Raji (cell line): ENCODE data around the gene COMMD7.

Experiments
- POLR2A ChIP-seq: IDR thresholded peaks from 2 replicates; pipeline ENCODE4 v1.6.1; 2011; ENCODE audit warnings: low read depth, low read length, control low read depth; ENCODE audit not compliant: insufficient read depth

COMMD7 gene

GRCh38 chr20:32743237-32744112, at the start of gene COMMD7:
Gene COMMD7 (minus strand): TSS chr20:32743467. CDS start chr20:32743391, 76 bp downstream.
- TF ChIP-seq POLR2A = peak; percentile 97

DNA sequence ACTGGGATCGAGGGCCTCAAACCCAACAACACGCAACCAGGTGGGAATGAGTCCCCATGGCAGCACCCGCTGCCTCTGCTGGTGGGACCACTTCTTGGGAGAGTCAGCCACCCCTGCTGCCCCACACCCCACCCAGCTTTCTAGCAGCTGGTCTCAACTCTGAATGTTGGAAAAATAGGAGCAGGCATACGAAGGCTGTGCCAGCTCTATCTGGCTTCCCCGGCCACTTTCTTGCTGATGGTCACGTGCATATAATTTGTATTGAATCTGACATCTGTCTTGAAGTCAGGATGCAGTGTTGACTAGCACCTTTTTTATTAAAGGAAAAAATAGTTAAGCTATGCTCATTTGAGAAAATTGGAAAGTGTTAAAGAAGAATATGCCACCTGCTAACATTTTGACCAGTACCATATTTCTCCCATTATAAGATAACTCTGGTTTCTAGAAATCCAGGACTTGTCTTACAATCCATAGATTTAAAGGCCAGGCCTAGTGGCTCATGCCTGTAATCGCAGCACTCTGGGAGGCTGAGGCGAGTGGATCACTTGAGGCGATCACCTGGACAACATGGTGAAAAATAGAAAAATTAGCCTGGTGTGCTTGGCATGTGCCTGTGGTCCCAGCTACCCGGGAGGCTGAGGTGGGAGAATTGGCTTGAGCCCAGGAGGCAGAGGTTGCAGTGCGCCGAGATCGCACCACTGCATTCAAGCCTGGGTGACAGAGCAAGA, 49.6 kb upstream of the COMMD7 start:
- no peak for TF ChIP-seq POLR2A

GRCh38 chr20:32792316-32792715, 49.0 kb upstream of the COMMD7 start:
- no peak for TF ChIP-seq POLR2A

- no peak for TF ChIP-seq POLR2A
Observed at GRCh38 chr20:32790751-32791057, 47.4 kb upstream of the COMMD7 start.

DNA sequence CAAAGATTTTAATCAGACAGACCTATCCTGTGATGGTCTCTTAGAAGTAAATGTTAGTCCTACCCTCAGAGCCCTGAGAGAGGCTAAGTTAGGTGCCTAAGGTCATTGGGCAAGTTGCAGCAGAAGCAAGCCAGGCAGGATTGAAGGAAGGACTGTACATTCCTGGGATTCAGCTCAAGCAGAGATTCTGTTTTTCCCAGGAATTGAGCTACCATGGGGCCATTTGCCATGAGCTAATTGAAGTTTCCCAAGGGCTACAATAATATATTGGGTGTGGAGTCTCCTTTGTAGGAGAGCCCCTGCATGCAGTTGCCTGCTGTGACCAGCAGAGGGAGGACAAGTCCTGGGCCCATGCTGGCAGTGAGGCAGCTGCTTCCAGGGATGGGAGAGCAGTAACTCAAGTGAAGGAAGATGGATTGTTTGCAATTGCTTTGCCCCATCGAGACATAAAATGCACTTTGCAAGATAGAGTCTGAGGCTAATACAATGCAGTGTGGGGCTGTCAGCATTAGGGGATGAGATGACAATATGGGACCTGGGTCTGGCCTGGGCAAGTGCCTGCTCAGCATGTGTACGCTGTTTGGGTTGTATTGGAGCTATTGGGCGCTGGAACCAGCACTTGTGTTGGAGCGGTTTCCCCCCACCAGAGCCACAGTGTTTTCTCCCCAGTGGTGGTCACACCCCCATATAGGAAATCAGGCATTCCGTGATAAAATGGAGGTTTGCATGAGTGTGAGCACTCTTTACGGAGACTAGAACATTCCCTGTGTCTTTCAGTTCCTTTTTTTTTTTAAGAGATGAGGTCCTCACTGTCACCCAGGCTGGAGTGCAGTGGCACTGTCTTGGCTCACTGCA, 46.9 kb upstream of the COMMD7 start:
- no peak for TF ChIP-seq POLR2A

GRCh38 chr20:32787168-32787567, 43.9 kb upstream of the COMMD7 start:
- TF ChIP-seq POLR2A = no peak

DNA sequence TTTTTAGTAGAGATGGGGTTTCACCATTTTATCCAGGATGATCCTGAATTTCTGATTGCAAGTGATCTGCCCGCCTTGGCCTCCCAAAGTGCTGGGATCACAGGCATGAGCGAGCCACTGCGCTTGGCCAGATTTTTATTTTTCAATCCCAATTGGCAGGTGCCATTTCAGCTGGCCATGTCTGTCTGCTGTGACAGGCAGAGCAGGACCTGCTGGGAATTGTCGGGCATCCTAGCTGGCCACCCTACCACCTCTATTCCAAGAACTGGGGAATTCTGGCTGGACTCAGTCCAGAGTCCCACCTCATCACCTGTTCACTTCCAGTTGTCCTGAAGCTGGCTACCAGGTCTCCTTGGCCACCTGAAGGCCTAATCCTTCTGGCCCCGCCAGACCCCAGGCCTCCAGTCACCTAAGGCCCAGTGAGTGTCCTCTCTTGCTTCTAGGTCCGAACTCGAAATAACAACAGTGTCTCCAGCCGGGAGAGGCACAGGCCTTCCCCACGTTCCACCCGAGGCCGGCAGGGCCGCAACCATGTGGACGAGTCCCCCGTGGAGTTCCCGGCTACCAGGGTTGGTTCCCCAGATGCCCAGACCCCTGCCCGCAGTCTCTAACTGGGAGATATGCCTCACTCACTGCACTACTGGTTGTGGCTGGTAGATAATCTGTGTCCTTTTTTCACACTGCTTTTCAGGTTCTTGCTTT, 42.9 kb upstream of the COMMD7 start:
- TF ChIP-seq POLR2A = no peak

DNA sequence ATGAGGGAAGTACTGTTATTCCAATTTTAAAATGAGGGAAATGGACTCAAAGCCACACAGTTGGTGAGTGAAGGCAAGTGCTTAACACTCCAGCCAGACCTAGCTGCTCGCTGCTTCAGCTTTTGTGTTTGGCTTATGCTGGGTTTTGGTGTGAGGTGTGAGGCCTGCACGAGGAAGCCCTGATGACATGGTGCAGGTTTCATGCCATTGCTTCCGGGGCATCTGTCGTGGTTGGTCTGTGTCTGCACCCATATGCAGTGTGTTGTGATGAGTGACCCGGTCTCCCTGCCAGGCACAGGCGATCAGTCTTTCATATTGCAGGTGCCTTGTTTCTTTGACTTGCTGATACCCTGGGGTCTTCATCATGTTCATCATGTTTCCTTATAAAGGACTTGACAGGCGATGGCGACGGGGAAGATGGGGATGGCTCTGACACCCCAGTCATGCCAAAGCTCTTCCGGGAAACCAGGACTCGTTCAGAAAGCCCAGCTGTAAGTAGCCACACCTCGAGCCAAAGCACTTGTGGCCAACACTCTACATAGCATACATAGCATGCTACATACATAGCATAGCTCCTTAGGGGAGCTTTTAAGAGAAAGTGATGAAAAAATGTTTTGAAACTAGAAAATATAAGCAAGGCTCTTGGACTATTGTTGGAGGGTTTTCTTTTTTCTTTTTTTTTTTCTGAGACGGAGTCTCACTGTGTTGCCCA, 41.3 kb upstream of the COMMD7 start:
- no peak for TF ChIP-seq POLR2A

- no peak for TF ChIP-seq POLR2A
Observed at GRCh38 chr20:32780749-32781655, 37.7 kb upstream of the COMMD7 start.

GRCh38 chr20:32780278-32780677, 37.0 kb upstream of the COMMD7 start:
- no peak for TF ChIP-seq POLR2A

DNA sequence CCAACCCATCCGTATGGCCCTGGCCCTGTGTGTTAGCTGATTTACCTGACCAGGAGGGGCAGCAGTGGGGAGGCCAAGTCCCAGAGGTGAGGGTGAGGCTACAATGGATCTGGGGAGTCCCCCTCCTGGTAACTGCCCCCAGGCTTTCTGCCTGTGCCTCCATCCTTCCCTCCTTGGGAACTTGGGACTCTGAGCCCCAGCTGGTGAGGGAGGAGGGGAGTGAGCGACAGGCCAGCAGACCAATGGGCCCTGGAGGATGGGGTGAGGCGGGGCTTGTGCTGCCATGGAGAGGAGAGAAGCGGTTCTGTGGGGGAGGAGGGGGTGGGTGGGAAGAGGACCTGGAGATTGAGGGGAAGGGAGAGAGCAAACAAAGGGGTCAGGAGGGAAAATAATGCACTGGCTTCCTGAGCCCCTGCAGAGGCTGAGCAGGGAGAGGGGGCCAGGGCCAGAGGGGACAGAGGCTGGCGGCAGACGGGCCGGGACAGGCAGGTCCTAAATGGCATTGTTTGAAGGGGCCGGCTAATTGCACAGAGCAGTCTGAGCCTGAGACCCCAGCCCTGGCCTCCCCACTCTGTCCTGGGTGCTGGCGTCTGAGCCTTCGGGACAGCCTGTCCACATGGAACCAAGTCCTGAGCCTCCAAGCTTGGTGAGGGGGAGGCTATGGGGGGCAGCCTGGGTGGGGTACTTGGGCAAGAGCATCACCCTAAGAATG, 36.4 kb upstream of the COMMD7 start:
- no peak for TF ChIP-seq POLR2A

GRCh38 chr20:32777177-32777956, 34.1 kb upstream of the COMMD7 start:
- TF ChIP-seq POLR2A = no peak
